ENCODE measurements around the gene DPH2. TPM values are rescaled to one million over a fixed set of nuclear protein-coding genes. Genes with fewer than 3 reads are reported as not detected.

DPH2 gene
- total RNA-seq, 1 experiment from 2014 or later: 38.9 TPM

GRCh38 chr1:43982808-43983207 is 13.0 kb downstream of the DPH2 start:
- Mint-ChIP-seq H3K27me3 (ENCODE audit: insufficient read depth, unreplicated experiment) (no peaks in the 10 kb centered on the region), H3K4me3 (ENCODE audit: unreplicated experiment) (no peak overlapping the region), H3K36me3 (ENCODE audit: insufficient read depth, unreplicated experiment) (peaks cover 21% of the 10 kb centered on the region), H3K9me3 (ENCODE audit: unreplicated experiment) (no peaks in the 10 kb centered on the region), H3K27ac (ENCODE audit: low read depth, unreplicated experiment) (no peak overlapping the region), H3K4me1 (ENCODE audit: insufficient read depth, unreplicated experiment) (peaks cover 41% of the 10 kb centered on the region)
- intact Hi-C loops (cut with micrococcal nuclease): no loop called here
- CTCF ChIA-PET: no interaction called here
- POLR2A ChIA-PET: no interaction called here
- BruUV-seq (replicated peaks): no TSS peak
- TF ChIP-seq CTCF (IDR thresholded peaks at IDR 0.05; ENCODE audit: unreplicated experiment): no peak
- no peak for DNase-seq (ENCODE audit: unreplicated experiment)

- TF ChIP-seq CTCF (IDR thresholded peaks at IDR 0.05; ENCODE audit: unreplicated experiment): no peak
- H3K9me3 Mint-ChIP-seq (ENCODE audit: unreplicated experiment): no peaks in the 10 kb centered on the region
- peaks cover 35% of the 10 kb centered on the region for H3K4me1 Mint-ChIP-seq (ENCODE audit: insufficient read depth, unreplicated experiment)
- CTCF ChIA-PET: no interaction called here
- intact Hi-C loops (cut with micrococcal nuclease): no loop called here
- POLR2A ChIA-PET: no interaction called here
- no peak overlapping the region for H3K4me3 Mint-ChIP-seq (ENCODE audit: unreplicated experiment)
- no peak for DNase-seq (ENCODE audit: unreplicated experiment)
- H3K27ac Mint-ChIP-seq (ENCODE audit: low read depth, unreplicated experiment): no peak overlapping the region
- BruUV-seq (replicated peaks): no TSS peak
- no peaks in the 10 kb centered on the region for H3K27me3 Mint-ChIP-seq (ENCODE audit: insufficient read depth, unreplicated experiment)
- H3K36me3 Mint-ChIP-seq (ENCODE audit: insufficient read depth, unreplicated experiment): peaks cover 21% of the 10 kb centered on the region
Observed at GRCh38 chr1:43983253-43983899, 13.6 kb downstream of the DPH2 start.

- BruUV-seq (replicated peaks): no TSS peak
- POLR2A ChIA-PET: no interaction called here
- no peak overlapping the region for H3K4me3 Mint-ChIP-seq (ENCODE audit: unreplicated experiment)
- peaks cover 30% of the 10 kb centered on the region for H3K4me1 Mint-ChIP-seq (ENCODE audit: insufficient read depth, unreplicated experiment)
- H3K36me3 Mint-ChIP-seq (ENCODE audit: insufficient read depth, unreplicated experiment): peaks cover 26% of the 10 kb centered on the region
- no peak for TF ChIP-seq CTCF (IDR thresholded peaks at IDR 0.05; ENCODE audit: unreplicated experiment)
- H3K27ac Mint-ChIP-seq (ENCODE audit: low read depth, unreplicated experiment): no peak overlapping the region
- intact Hi-C loops (cut with micrococcal nuclease): no loop called here
- no peaks in the 10 kb centered on the region for H3K27me3 Mint-ChIP-seq (ENCODE audit: insufficient read depth, unreplicated experiment)
- DNase-seq (ENCODE audit: unreplicated experiment): no peak
- H3K9me3 Mint-ChIP-seq (ENCODE audit: unreplicated experiment): no peaks in the 10 kb centered on the region
- CTCF ChIA-PET: interaction anchor here (0.6 kb wide), 1 partner anchor 26 kb away, joined by 3 read pairs; no protein-coding TSS in a partner anchor
Observed at GRCh38 chr1:43984855-43985254, 15.0 kb downstream of the DPH2 start.

- DNase-seq (ENCODE audit: unreplicated experiment): no peak
- peaks cover 31% of the 10 kb centered on the region for H3K36me3 Mint-ChIP-seq (ENCODE audit: insufficient read depth, unreplicated experiment)
- peaks cover 21% of the 10 kb centered on the region for H3K4me1 Mint-ChIP-seq (ENCODE audit: insufficient read depth, unreplicated experiment)
- H3K4me3 Mint-ChIP-seq (ENCODE audit: unreplicated experiment): no peak overlapping the region
- no peaks in the 10 kb centered on the region for H3K27me3 Mint-ChIP-seq (ENCODE audit: insufficient read depth, unreplicated experiment)
- H3K27ac Mint-ChIP-seq (ENCODE audit: low read depth, unreplicated experiment): peak overlapping the region; percentile 19
- no TSS peak for BruUV-seq (replicated peaks)
- CTCF ChIA-PET: interaction anchor here (0.5 to 0.6 kb wide), 2 partner anchors 13 to 612 kb away, joined by 3 to 4 read pairs; no protein-coding TSS in a partner anchor
- no peaks in the 10 kb centered on the region for H3K9me3 Mint-ChIP-seq (ENCODE audit: unreplicated experiment)
- intact Hi-C loops (cut with micrococcal nuclease): no loop called here
- POLR2A ChIA-PET: no interaction called here
- no peak for TF ChIP-seq CTCF (IDR thresholded peaks at IDR 0.05; ENCODE audit: unreplicated experiment)
Observed at GRCh38 chr1:43985984-43986595, 16.3 kb downstream of the DPH2 start.

All from MCF 10A (cell line).